NT2/D1 (cell line): ENCODE results near the gene CLIC6.

ENCODE experiments used
- DNase-seq: peaks from one replicate; pipeline ENCODE4 v3.0.0-alpha.2; 2011; ENCODE audit warnings: low read depth, low spot score
- H3K27me3 ChIP-seq: 2 replicates; pipeline ENCODE4 v1.6.0; 2011; ENCODE audit warnings: mild to moderate bottlenecking; ENCODE audit not compliant: insufficient read length, insufficient read depth
- H3K36me3 ChIP-seq: 2 replicates; pipeline ENCODE4 v1.6.1; 2011; ENCODE audit warnings: mild to moderate bottlenecking, low read length, mixed read lengths; ENCODE audit not compliant: insufficient read depth, insufficient read length
- H3K4me1 ChIP-seq: 2 replicates; pipeline ENCODE4 v1.5.1; 2011; ENCODE audit not compliant: insufficient read depth, insufficient read length
- H3K4me3 ChIP-seq: 2 replicates; pipeline ENCODE4 v1.5.1; 2011; ENCODE audit warnings: low read depth; ENCODE audit not compliant: insufficient read length
- H3K9ac ChIP-seq: 2 replicates; pipeline ENCODE4 v1.6.0; 2011; ENCODE audit warnings: low read depth; ENCODE audit not compliant: insufficient read length
- H3K9me3 ChIP-seq: 2 replicates; pipeline ENCODE4 v1.5.1; 2011; ENCODE audit warnings: mild to moderate bottlenecking, low read length; ENCODE audit not compliant: insufficient read depth
- SUZ12 ChIP-seq: IDR thresholded peaks from 2 replicates; pipeline ENCODE4 v1.6.1; 2011; ENCODE audit not compliant: insufficient read length, insufficient read depth; ENCODE audit errors: extremely low read depth
- YY1 ChIP-seq: IDR thresholded peaks from 2 replicates; pipeline ENCODE4 v1.6.1; 2011; ENCODE audit not compliant: insufficient read length, insufficient read depth
- ZNF274 ChIP-seq: IDR thresholded peaks from 2 replicates; pipeline ENCODE4 v1.6.1; 2011; ENCODE audit warnings: mild to moderate bottlenecking, low read depth, low read length

The CLIC6 gene

DNA sequence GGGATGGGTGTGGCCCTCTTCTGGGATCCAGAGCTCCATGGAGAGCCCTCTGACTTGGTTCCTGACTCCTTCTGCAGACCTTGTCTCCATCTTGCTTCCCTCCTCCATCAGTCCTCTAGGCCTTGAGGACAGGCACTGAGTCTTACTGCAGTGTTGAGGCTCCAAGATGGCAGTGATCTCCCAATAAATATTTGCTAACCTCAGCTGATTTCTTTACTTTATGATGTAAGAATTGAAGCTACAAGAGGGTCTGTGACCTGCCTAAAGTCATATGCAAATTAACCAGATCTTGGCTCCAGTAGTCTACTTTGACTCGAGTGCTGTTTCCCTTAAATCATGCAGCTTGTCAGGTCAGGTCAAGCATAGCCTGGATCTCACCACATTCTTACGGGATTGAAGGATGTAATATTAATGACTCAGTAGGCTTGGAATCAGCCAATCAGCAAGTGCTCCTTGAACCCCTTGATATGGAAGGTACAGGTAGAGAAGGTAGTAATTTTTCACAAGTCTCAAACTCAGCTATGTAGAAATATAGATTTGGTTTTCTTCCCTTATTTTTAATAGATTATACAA is 93.0 kb downstream of the CLIC6 start:
- no peaks in the 10 kb centered on the region for H3K4me1 ChIP-seq
- no peak overlapping the region for H3K4me3 ChIP-seq
- H3K9ac ChIP-seq = no peak overlapping the region
- no peaks in the 10 kb centered on the region for H3K27me3 ChIP-seq
- DNase-seq = no peak
- H3K9me3 ChIP-seq = peaks cover 8% of the 10 kb centered on the region
- TF ChIP-seq ZNF274 = no peak
- no peak for TF ChIP-seq YY1
- no peak for TF ChIP-seq SUZ12
- H3K36me3 ChIP-seq = no peaks in the 10 kb centered on the region

DNA sequence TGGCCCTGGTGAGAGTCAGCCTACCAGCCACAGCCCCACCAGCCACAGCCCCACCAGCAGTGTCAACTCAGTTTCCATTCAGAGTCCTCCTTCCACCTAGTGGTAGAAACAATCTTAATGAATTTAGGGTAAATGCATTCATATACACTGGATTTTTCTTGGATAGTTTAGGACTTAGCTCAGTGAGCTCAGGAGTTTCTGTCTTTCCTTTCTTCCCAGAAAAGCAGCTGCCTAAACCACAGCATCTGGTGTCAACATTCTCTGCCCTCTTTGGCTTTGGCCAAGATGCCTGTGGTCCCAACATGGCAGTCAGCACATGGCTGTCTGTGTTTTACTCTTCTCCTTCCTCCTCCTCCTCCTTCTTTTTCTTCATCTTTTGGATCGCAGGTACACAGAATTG is 94.0 kb downstream of the CLIC6 start:
- Histone ChIP-seq H3K9ac (no peak overlapping the region), H3K36me3 (no peaks in the 10 kb centered on the region), H3K27me3 (no peaks in the 10 kb centered on the region), H3K4me3 (no peak overlapping the region), H3K9me3 (peaks cover 8% of the 10 kb centered on the region), H3K4me1 (no peaks in the 10 kb centered on the region)
- DNase-seq = no peak
- TF ChIP-seq SUZ12 (no peak), ZNF274 (no peak), YY1 (no peak)

DNA sequence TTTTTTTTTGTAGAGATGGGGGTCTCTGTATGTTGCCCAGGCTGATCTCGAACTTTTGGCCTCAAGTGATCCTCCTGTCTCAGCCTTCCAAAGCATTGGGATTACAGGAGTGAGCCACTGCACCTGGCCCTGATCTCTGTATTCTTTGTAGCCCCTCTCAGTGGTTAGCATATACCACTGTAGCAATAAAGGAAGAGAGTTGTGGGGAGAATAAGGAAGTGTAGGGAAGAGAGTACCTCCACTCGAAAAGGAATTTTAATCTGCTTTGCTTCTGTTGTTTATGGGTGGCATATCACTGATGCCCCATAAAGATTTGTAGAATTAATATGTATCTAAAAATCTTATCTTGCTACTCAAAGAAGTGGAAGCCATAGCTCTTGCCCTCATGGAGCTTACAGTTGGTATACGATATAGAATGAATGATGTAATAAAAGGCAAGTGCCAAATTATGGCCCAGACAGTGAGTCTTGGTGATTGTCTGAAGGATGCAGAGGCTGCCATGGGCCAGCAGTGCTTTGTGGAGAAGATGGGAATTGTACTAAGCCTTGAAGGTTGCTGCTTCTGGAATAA is 96.0 kb downstream of the CLIC6 start:
- peaks cover 8% of the 10 kb centered on the region for H3K9me3 ChIP-seq
- no peak for TF ChIP-seq SUZ12
- TF ChIP-seq ZNF274 = no peak
- TF ChIP-seq YY1 = no peak
- H3K9ac ChIP-seq = no peak overlapping the region
- DNase-seq = no peak
- H3K27me3 ChIP-seq = no peaks in the 10 kb centered on the region
- no peaks in the 10 kb centered on the region for H3K36me3 ChIP-seq
- no peak overlapping the region for H3K4me3 ChIP-seq
- no peaks in the 10 kb centered on the region for H3K4me1 ChIP-seq

DNA sequence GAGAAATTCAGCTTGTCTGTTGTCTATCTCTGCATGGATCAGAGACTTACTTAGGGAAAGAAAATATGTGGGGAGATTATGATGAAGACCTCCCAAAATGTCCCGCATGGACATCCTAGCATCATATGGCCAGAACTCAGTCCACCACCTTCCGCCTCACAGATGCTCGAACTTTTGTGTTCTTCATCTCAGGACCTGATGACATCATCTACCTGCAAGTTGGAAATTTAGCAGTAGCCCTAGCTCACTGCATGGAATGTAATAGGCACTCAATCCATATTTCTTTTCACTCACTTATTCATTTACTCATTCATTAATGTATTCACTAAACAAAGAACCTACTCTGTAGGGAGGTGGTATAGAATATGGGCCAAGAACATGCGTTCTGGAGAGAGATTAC is 96.8 kb downstream of the CLIC6 start:
- Histone ChIP-seq H3K36me3 (no peaks in the 10 kb centered on the region), H3K9me3 (peaks cover 8% of the 10 kb centered on the region), H3K9ac (no peak overlapping the region), H3K4me1 (no peaks in the 10 kb centered on the region), H3K4me3 (no peak overlapping the region), H3K27me3 (no peaks in the 10 kb centered on the region)
- no peak for DNase-seq
- TF ChIP-seq ZNF274 = no peak
- no peak for TF ChIP-seq SUZ12
- no peak for TF ChIP-seq YY1

DNA sequence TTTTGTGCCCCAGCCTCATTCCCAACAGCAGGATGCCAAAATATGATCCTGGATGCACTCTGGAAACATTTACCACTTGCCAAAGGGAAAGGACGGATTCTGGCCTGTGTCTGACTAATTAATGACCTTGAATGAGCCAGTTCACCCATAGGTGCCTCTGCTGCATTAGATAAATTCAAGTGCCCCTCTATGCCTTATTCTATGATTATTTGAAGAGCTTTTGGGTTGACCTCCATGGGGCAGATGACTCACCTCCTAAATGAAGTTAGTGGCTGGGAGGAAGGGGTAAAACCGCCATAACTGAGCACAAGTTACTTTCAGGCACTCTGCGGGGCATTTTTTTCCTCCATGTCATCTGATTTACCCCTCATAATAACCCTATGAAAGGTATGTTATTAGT is 98.1 kb downstream of the CLIC6 start:
- H3K9ac ChIP-seq = no peak overlapping the region
- no peaks in the 10 kb centered on the region for H3K4me1 ChIP-seq
- no peaks in the 10 kb centered on the region for H3K27me3 ChIP-seq
- TF ChIP-seq SUZ12 (no peak), YY1 (no peak), ZNF274 (no peak)
- no peak overlapping the region for H3K4me3 ChIP-seq
- H3K9me3 ChIP-seq = peaks cover 8% of the 10 kb centered on the region
- H3K36me3 ChIP-seq = no peaks in the 10 kb centered on the region
- DNase-seq = no peak
